ENCODE results near the gene PCDHA6. TPM values are rescaled to one million over a fixed set of nuclear protein-coding genes. Genes with fewer than 3 reads are reported as not detected.
"Not testable (repeated sequence)": the region's sequence is repeated elsewhere in the genome, so short reads cannot be mapped to it uniquely, and the experiment has no call there.

The PCDHA6 gene
- total and polyA plus RNA-seq, 2 donors (not counting 3 experiments of a cell fraction or from before 2014, with no cell fraction given) = 0.04 to 0.18 TPM

- intact Hi-C loops (cut with micrococcal nuclease); BruUV-seq (replicated peaks); H3K4me2 ChIP-seq (ENCODE audit: insufficient read depth, low read length); H3K4me3 ChIP-seq (replicated peaks in 1 of 3; ENCODE audit: insufficient read depth in 1 of 3, low read depth in 1 of 3, low read length in 3 of 3); H3K27ac ChIP-seq (ENCODE audit: insufficient read depth, low read depth, low read length); POLR2A ChIA-PET; FAIRE-seq; H3K27me3 ChIP-seq (ENCODE audit: control insufficient read depth in 2 of 2, insufficient read depth in 2 of 2, low read length in 2 of 2); H3K36me3 ChIP-seq (ENCODE audit: control insufficient read depth in 2 of 2, extremely low read depth in 1 of 2, insufficient read depth in 2 of 2, low read length in 2 of 2); H3K9me1 ChIP-seq (replicated peaks; ENCODE audit: control insufficient read depth, extremely low read depth, insufficient read depth, low read length); H3K79me2 ChIP-seq (ENCODE audit: control insufficient read depth, insufficient read depth, low read length); H3K9me3 ChIP-seq (replicated peaks; ENCODE audit: control insufficient read depth, insufficient read depth, low read length); H3K4me1 ChIP-seq (ENCODE audit: control insufficient read depth, extremely low read depth, insufficient read depth, low read length); DNase-seq (ENCODE audit: low read depth, low spot score); H2AFZ ChIP-seq (ENCODE audit: low read depth, low read length); H4K20me1 ChIP-seq (replicated peaks; ENCODE audit: control insufficient read depth, extremely low read depth, insufficient read depth, low read length); dilution Hi-C loops (cut with MboI; ENCODE audit: extremely low pct_ligation_motif_present, low sequenced_read_pairs); H3K9ac ChIP-seq (replicated peaks; ENCODE audit: extremely low read depth, insufficient read depth, low read length): not testable (repeated sequence)
- CTCF ChIA-PET = interaction anchor here (1.3 kb wide), 1 partner anchor 206 kb away, joined by 3 read pairs; no protein-coding TSS in a partner anchor
These were observed 2.0 kb downstream of the PCDHA6 start for GRCh38 chr5:140829511-140830501.

GRCh38 chr5:140833993-140834392 is 6.2 kb downstream of the PCDHA6 start, which contains the start of gene PCDHA7:
Gene PCDHA7, plus strand, starts transcription at chr5:140834269. Its CDS starts 115 bp downstream, at chr5:140834384.
- Histone ChIP-seq H3K4me2 (ENCODE audit: insufficient read depth, low read length) (peak within 1 kb of the TSS; percentile 22), H3K9ac (replicated peaks; ENCODE audit: extremely low read depth, insufficient read depth, low read length) (no peak within 1 kb of the TSS), H4K20me1 (replicated peaks; ENCODE audit: control insufficient read depth, extremely low read depth, insufficient read depth, low read length) (no peaks in the 10 kb centered on the region), H2AFZ (ENCODE audit: low read depth, low read length) (no peak within 1 kb of the TSS), H3K4me1 (ENCODE audit: control insufficient read depth, extremely low read depth, insufficient read depth, low read length) (no peaks in the 10 kb centered on the region), H3K27me3 (ENCODE audit: control insufficient read depth in 2 of 2, insufficient read depth in 2 of 2, low read length in 2 of 2) (no peaks in the 10 kb centered on the region), H3K9me3 (replicated peaks; ENCODE audit: control insufficient read depth, insufficient read depth, low read length) (no peaks in the 10 kb centered on the region), H3K9me1 (replicated peaks; ENCODE audit: control insufficient read depth, extremely low read depth, insufficient read depth, low read length) (no peaks in the 10 kb centered on the region), H3K27ac (ENCODE audit: insufficient read depth, low read depth, low read length) (no peak within 1 kb of the TSS), H3K4me3 (replicated peaks in 1 of 3; ENCODE audit: insufficient read depth in 1 of 3, low read depth in 1 of 3, low read length in 3 of 3) (no peak within 1 kb of the TSS), H3K36me3 (ENCODE audit: control insufficient read depth in 2 of 2, extremely low read depth in 1 of 2, insufficient read depth in 2 of 2, low read length in 2 of 2) (no peaks in the 10 kb centered on the region), H3K79me2 (ENCODE audit: control insufficient read depth, insufficient read depth, low read length) (no peaks in the 10 kb centered on the region)
- ChIA-PET CTCF (no interaction called here), POLR2A (no interaction called here)
- TF ChIP-seq EZH2 (IDR thresholded peaks at IDR 0.05; ENCODE audit: borderline replicate concordance, low read depth, low read length, severe bottlenecking) (no peak), GATA2 (IDR thresholded peaks at IDR 0.05; ENCODE audit: insufficient read depth, insufficient read length, low read depth, low read length) (no peak), POLR2A (IDR thresholded peaks at IDR 0.05; ENCODE audit: low read depth, low read length) (no peak), MYC (IDR thresholded peaks at IDR 0.05; ENCODE audit: low read depth, low read length) (no peak), MAX (IDR thresholded peaks at IDR 0.05; ENCODE audit: insufficient read depth, insufficient read length) (no peak), CTCF (IDR thresholded peaks at IDR 0.05; ENCODE audit: extremely low read depth in 1 of 2, insufficient read depth in 1 of 2, low read depth in 1 of 2, low read length in 2 of 2) (no peak), JUN (IDR thresholded peaks at IDR 0.05; ENCODE audit: borderline replicate concordance, insufficient read depth, insufficient read length, low read depth) (no peak), POLR2AphosphoS5 (IDR thresholded peaks at IDR 0.05; ENCODE audit: insufficient read depth, low read depth, low read length) (no peak), FOS (IDR thresholded peaks at IDR 0.05; ENCODE audit: borderline replicate concordance, insufficient read depth, low read length) (no peak)
- no peak for DNase-seq (ENCODE audit: low read depth, low spot score)
- no TSS peak for BruUV-seq (replicated peaks)
- intact Hi-C loops (cut with micrococcal nuclease) = no loop called here
- FAIRE-seq = no peak
- dilution Hi-C loops (cut with MboI; ENCODE audit: extremely low pct_ligation_motif_present, low sequenced_read_pairs) = no loop called here

Measured in endothelial cell of umbilical vein (primary cell).